Measurements from ENCODE around the gene MLPH.

The MLPH gene

DNA sequence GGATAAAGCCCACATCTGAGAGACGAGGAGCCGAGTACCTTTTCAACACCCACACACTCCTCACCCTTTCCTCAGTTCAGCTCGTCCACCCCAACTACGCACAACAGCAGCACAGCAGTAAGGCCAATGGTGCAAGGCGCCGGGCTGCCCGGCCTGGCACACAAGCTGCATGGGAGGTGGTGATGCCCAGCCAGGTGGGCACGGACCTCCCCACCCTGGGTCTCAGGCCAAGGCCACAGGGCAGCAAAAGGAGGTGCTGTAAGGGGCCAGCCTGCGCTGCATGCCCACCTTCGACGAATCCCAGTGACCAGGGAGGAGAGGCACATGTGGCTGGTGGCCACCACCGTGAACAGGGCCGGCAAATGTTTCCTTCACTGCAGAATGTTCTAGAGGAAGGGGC, 36.5 kb upstream of the MLPH start:
- TF ChIP-seq, protein P1, sequence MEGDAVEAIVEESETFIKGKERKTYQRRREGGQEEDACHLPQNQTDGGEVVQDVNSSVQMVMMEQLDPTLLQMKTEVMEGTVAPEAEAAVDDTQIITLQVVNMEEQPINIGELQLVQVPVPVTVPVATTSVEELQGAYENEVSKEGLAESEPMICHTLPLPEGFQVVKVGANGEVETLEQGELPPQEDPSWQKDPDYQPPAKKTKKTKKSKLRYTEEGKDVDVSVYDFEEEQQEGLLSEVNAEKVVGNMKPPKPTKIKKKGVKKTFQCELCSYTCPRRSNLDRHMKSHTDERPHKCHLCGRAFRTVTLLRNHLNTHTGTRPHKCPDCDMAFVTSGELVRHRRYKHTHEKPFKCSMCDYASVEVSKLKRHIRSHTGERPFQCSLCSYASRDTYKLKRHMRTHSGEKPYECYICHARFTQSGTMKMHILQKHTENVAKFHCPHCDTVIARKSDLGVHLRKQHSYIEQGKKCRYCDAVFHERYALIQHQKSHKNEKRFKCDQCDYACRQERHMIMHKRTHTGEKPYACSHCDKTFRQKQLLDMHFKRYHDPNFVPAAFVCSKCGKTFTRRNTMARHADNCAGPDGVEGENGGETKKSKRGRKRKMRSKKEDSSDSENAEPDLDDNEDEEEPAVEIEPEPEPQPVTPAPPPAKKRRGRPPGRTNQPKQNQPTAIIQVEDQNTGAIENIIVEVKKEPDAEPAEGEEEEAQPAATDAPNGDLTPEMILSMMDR (IDR thresholded peaks at IDR 0.05), result no peak
- H3K4me3 ChIP-seq, result no peak overlapping the region
- peak; percentile 70 for DNase-seq (ENCODE audit: low spot score)
- no peak overlapping the region for H3K27ac ChIP-seq

DNA sequence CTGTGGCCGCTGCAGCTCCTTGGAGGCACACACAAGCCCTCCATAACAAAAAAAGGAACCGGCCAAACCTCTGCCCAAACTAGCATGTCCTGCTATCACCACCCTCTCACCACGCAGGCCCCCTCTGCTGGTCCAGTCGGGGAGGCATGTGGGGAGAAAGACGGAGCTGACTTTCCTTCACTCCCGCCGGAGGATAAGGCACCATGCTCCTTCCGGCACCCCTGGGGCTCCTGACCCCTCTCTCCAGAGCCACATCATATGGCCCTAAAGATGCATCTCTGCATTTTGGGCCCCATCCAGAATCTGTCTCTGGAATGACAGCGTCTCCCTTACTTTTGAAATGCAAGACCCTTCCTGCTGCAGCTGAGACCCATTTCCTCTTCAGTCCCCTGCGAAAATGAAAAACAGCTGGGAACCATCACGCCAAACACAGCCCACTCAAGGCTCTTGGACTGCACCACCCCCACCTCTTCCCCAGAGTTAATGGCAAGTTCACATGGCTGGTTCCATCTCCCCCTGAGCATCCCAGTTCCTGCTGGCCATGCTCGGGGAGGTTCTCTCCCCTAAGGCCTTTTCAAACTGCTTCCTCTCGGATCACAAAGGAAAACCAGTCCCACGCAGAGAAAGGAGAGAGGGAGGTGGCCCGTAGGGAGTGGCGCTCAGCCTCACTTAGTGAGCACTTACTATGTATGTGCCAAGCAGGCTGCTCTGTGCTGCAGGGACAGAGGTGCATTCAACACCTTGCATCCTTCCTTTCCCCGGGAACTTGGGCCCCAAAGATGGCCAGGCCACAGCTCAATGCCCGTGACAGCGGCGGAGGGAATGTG, 35.2 kb upstream of the MLPH start:
- TF ChIP-seq, protein P1 (IDR thresholded peaks at IDR 0.05), result no peak
- Histone ChIP-seq H3K4me3 (no peak overlapping the region), H3K27ac (no peak overlapping the region)
- DNase-seq (ENCODE audit: low spot score), result peak; percentile 71

DNA sequence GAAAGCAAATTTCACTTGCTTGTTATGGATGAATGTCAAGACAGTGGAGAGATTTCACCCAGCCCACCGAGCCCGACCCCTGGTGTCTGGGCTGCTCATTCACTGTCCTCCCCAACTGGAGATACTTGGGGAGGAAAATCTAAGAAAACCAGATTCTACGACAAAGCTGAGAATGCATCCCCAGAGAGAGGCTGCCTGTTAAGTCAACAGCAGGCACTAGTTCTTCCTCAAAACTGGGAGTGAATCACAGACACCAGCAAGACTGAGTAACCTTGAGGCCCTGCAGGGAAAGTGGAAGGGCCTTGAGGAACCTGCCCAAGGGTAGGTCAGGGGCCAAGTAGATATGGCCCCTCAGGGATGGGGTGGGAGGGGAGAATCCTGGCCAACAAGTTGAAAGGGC, 34.2 kb upstream of the MLPH start:
- Histone ChIP-seq H3K4me3 (no peak overlapping the region), H3K27ac (no peak overlapping the region)
- DNase-seq (ENCODE audit: low spot score), result no peak
- TF ChIP-seq, protein P1 (IDR thresholded peaks at IDR 0.05), result no peak

DNA sequence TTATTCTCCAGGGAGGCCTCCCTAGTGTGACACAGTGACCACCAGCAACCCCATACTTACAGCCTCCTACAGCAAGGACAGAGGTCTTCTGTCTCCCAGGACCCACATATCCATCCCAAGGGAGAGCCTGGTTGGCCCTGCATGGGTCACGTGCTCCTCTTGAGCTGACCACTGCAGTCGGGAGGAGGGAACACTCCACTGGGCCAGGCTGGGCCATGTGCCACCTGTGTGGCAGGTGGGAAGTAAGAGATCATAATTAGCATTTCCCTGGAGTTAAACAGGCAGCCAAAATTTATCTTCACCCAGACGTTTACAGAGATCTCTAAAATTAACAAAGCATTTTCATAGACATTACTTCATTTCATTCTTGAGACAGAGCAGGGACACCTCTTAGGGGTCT, 33.4 kb upstream of the MLPH start:
- DNase-seq (ENCODE audit: low spot score), result no peak
- TF ChIP-seq, protein P1 (IDR thresholded peaks at IDR 0.05), result no peak
- no peak overlapping the region for H3K27ac ChIP-seq
- no peak overlapping the region for H3K4me3 ChIP-seq

DNA sequence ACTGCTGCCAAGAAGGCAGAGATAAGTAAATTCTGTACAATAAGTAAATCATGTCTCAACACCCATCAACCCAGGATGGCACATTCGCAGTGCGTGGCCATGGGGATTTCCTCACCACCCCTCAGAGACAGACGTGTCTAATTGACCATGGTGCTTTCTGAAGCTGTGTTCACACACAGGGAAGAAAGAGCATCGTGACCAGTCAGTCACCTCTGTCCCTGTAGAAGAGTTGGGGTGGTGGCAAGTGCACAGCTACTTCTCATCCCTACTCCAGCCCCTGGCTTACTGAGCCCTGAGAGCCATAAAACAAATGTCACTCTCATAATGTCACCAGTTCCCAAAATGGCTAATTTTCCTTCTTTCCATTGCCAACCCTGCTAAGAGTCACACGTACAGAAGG, 31.3 kb upstream of the MLPH start:
- DNase-seq (ENCODE audit: low spot score), result no peak
- Histone ChIP-seq H3K4me3 (no peak overlapping the region), H3K27ac (peak overlapping the region; percentile 39 to 73)
- TF ChIP-seq, protein P1 (IDR thresholded peaks at IDR 0.05), result no peak

DNA sequence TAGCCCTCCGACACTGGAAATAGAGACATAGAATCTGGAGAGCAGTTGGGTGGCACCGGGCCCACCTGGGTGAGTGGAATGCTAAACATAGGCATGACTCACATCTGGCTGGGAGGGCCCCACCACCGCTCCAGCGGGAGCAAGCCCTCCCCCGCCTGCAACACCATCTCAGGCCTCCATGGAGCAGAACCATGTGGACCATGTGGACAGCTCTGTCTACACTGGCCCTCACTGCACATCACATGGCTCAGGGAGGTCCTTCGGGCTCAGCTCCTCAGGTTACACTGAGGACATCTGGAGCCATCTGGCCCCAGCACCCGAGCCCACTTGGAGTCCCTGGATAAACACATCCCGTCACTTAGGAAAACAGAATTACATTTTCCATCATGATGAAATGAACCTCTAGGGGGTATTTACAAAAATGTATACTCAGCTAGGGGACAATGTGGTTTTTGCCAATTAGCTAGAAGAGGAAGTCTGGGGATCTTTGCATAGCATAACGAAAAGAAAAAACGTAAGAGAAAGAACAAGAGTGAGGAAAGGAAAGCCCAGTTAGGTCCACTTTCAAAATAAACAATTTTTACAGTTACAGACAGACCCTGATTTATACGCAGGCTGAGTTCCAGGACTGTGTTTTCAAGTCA, 30.7 kb upstream of the MLPH start:
- peak overlapping the region; percentile 24 to 73 for H3K27ac ChIP-seq
- TF ChIP-seq, protein P1 (IDR thresholded peaks at IDR 0.05), result no peak
- DNase-seq (ENCODE audit: low spot score), result peak; percentile 88
- H3K4me3 ChIP-seq, result no peak overlapping the region

Data from coronary artery (tissue), 2 donors.